Activated CD4-positive, alpha-beta T cell treated with anti-CD3 and anti-CD28 coated beads, Interleukin-2, Interleukin-6, amounts not matched to agents 100 ng/mL and 50 ng/mL, durations not matched to agents 16 hours and 8 hours (primary cell): ENCODE results near the gene CALR.
"Not testable (repeated sequence)": the region's sequence is repeated elsewhere in the genome, so short reads cannot be mapped to it uniquely, and the experiment has no call there.

Experiments used
- DNase-seq: peaks from one replicate; pipeline ENCODE4 v3.0.0-alpha.2; 2020

CALR gene

DNA sequence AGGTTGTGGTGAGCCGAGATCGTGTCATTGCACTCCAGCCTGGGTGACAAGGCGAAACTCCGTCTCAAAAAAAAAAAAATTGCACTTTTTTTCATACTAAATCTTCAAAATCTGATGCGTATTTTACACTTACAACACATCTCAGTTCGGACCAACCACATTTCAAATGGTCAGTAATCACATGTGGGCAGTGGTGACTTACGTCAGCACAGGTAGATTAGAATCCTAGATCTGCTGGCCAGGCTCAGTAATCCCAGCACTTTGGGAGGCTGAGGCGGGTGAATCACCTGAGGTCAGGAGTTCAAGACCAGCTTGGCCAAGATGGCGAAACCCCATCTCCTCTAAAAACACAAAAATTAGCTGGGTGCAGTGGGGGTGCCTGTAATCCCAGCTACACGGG lies 3.3 kb upstream of the CALR start:
- DNase-seq: no peak

DNA sequence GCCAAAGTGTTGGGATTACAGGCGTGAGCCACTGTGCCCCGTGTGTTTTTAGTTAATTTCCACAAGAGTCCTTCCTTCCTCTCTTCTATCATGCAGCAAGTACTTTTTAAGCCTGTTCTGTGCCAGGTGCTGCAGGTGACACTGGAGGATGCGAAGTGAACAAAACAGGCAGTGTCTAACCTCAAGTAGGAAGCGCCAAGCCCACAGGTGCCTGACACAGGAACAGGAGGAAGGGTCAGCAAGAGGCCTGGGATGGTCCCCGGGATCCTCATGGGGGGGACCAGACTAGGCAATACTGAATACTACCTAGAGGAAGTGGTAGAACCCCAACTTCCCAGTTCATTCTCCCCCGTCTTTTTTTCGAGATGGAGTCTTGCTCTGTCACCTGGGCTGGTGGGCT lies 1.8 kb upstream of the CALR start:
- no peak for DNase-seq

DNA sequence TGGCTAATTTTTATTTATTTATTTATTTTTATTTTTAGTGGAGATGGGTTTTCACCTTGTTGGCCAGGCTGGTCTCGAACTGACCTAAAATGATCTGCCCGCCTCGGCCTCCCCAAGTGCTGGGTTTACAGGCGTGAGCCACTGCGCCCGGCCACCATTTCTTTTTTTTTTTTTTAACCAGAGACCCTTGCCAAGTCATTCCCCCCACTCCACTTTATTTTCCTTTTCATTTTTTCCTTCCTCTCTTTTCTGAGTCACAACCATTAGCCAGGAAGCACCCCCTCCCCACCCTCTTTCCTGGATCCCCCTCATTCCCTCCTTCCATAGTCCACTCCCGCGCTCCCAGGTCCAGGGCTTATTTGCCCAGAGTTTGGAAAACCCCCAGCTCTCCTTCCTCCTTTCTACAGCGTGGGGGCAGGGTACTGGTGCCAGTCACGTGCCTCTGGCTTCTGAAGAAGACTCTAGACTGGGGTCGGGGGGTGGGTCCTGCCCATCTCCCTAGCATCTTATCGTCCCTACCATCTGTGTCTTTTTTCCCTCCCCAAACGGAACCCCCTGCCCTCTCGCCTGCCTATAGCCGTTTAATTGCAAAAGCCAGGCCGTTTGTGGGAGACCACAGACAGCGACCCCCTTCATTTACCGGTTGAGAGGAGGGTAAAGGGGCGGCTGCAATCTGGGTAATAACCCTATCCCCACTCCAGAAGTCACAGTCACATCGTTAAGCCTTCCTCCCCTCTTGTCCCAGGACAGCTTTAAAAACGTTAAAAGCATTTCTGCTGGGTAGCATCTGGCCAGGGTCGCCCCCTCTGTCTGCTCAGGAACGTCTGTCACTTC lies 1.1 kb upstream of the CALR start:
- no peak for DNase-seq

DNA sequence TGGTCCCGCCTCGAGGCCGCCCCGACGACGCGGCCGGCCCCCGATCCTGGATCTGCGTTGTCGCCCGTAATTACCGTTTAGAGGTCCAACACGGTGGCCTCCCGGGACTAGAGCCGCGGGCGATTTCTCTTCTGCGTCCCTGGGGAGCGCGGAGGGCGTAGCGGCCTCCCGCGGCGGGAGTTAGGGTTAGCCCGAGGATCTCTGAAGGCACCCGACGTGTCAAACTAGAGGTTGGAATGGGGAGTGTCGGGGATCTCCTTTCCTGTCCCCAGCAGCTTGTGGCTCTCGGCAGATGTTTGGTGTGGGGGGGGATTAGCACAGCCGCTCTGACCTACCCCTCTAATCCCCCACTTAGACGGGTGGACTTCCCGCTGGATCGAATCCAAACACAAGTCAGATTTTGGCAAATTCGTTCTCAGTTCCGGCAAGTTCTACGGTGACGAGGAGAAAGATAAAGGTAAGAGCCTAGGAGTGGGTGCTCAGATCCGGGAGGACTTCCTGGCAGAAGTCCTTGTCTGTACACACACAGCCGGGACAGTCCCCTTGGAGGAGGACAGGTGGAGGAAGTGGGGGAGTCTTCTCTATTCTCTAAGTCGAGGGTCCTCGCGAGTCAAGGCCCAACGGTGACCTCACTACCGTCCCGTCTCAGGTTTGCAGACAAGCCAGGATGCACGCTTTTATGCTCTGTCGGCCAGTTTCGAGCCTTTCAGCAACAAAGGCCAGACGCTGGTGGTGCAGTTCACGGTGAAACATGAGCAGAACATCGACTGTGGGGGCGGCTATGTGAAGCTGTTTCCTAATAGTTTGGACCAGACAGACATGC lies 581 bp downstream of the CALR start:
- DNase-seq: no peak

DNA sequence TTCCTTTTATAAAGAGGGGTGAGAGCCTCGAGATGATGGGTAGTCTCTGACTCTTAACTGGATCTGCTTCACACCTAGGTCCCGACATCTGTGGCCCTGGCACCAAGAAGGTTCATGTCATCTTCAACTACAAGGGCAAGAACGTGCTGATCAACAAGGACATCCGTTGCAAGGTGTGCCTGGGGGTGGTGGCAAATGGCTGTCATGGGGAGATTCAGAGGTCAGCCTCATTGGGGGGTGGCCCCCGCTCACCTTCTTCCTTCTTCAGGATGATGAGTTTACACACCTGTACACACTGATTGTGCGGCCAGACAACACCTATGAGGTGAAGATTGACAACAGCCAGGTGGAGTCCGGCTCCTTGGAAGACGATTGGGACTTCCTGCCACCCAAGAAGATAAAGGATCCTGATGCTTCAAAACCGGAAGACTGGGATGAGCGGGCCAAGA lies 1.6 kb downstream of the CALR start:
- no peak for DNase-seq

DNA sequence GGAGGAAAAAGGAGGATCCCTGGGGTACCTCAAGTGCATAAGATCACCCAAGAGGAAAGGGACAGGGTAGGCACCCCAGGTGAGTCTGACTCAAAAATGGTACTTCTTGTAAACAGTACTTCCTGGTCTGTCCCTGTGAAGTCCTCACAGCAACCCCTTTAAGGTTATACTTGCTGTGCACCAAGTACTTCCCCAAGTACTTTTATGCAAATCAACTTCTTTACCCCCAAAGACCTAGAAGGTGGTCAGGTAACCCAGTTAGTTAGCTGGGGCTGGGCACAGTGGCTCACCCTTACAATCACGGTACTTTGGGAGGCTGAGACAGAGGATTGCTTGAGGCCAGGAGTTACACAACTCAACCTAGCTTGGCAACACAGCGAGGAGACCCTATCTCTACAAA lies 2.5 kb downstream of the CALR start:
- no peak for DNase-seq

DNA sequence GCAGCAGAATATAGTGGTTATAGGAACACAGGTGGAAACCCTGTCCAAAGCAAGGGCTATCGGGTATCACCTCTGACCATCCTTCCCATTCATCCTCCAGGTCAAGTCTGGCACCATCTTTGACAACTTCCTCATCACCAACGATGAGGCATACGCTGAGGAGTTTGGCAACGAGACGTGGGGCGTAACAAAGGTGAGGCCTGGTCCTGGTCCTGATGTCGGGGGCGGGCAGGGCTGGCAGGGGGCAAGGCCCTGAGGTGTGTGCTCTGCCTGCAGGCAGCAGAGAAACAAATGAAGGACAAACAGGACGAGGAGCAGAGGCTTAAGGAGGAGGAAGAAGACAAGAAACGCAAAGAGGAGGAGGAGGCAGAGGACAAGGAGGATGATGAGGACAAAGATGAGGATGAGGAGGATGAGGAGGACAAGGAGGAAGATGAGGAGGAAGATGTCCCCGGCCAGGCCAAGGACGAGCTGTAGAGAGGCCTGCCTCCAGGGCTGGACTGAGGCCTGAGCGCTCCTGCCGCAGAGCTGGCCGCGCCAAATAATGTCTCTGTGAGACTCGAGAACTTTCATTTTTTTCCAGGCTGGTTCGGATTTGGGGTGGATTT lies 5.1 kb downstream of the CALR start:
- DNase-seq: no peak

DNA sequence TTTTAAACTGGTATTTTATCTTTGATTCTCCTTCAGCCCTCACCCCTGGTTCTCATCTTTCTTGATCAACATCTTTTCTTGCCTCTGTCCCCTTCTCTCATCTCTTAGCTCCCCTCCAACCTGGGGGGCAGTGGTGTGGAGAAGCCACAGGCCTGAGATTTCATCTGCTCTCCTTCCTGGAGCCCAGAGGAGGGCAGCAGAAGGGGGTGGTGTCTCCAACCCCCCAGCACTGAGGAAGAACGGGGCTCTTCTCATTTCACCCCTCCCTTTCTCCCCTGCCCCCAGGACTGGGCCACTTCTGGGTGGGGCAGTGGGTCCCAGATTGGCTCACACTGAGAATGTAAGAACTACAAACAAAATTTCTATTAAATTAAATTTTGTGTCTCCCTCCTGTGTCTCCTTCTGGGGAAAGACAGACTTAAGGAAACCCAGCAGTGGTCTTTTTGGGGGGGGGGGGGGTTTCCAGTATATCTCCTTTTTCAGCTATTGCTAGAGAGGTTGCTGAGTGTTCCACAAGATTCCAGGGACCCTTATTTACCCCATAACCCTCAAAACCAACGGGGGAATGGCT lies 5.8 kb downstream of the CALR start:
- DNase-seq: no peak

DNA sequence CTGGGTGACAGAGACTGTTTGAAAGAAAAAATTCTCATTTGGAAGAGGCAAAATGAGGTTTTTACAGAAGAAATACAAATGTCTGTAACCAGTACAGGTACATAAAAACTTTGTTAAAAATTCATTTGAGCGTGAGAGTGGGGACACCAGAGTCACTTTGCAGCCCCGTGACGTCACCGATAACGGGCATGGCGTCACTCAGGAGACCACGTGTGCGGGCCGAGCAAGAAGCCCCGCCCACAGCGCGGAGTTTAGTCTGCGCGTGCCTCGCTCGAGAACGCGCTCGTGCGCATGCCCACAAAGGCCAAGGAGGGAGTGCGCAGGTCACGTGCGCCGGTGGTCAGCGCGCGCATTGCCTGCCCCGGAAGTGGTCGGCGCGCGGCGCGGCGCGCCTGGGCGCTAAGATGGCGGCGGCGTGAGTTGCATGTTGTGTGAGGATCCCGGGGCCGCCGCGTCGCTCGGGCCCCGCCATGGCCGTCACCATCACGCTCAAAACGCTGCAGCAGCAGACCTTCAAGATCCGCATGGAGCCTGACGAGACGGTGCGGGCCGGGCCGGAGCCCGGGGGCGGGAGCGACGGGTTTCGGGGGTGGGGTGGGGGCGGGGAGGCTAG lies 7.2 kb downstream of the CALR start, which contains the start of gene RAD23A:
RAD23A (plus strand) TSS at position 384 of the 613 bp plus-strand sequence; CDS start at position 471, 87 bp downstream.
- peak; percentile 99 for DNase-seq

DNA sequence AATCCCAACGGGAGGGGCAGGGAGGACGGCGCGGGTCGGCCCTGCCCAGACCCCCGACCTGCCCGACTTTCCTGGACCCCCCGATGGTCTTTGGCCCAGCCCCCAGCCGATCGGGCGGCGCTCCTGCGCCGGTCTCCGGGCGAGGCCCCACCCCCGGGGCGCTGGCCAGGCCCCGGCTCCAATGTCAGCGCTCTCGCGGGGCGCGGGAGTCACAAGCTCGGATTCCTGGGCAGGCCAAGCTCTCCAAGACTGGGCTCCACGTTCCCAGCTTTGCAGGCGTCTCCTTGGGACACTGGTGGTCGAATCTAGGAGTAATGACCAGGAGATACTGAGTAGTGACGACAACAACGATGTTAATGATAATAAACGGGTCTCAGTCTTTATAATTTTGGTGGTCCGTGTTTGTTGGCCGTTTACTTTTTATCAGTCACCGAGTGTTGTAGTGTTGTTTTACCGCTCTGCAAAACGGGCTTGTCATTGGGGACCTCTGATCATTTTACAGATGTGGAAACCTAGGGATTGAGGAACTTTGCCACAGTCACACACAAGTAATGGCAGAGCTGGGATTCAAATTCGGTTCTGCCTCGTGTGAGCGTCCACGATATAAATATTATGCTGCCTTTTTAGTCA lies 7.8 kb downstream of the CALR start:
- DNase-seq: peak; percentile 75

DNA sequence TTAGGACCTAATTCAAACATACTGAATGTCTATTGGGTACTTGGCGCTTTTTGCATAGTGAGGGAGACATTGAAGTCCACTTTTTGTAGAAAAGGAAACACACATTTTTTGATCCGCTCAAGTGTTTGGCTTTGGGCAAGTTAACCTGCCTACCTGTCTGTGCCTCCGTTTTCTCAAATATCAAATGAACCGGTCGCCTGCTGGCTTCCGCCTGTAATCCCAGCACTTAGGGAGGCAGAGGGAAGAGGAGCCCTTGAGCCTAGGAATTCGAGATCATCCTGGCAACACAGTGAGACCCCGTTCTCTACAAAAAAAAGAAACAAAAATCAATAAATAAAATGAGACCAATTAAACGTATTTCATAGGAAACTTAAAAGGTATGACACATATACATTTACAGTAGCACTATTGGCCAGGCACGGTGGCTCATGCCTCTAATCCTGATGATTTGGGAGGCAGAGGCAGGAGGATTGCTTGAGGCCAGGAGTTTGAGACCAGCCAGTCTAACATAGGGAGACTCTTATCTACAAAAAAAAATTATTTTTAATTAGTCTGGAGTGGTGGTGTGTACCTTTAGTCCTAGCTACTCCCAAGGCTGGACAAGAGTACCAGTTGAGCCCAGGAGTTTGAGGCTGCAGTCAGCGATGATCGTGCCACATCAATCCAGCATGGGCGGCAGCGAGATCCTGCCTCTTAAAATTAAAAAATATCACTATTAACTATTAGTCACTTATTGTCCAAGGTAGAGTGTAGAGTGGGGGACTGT lies 8.5 kb downstream of the CALR start:
- no peak for DNase-seq

DNA sequence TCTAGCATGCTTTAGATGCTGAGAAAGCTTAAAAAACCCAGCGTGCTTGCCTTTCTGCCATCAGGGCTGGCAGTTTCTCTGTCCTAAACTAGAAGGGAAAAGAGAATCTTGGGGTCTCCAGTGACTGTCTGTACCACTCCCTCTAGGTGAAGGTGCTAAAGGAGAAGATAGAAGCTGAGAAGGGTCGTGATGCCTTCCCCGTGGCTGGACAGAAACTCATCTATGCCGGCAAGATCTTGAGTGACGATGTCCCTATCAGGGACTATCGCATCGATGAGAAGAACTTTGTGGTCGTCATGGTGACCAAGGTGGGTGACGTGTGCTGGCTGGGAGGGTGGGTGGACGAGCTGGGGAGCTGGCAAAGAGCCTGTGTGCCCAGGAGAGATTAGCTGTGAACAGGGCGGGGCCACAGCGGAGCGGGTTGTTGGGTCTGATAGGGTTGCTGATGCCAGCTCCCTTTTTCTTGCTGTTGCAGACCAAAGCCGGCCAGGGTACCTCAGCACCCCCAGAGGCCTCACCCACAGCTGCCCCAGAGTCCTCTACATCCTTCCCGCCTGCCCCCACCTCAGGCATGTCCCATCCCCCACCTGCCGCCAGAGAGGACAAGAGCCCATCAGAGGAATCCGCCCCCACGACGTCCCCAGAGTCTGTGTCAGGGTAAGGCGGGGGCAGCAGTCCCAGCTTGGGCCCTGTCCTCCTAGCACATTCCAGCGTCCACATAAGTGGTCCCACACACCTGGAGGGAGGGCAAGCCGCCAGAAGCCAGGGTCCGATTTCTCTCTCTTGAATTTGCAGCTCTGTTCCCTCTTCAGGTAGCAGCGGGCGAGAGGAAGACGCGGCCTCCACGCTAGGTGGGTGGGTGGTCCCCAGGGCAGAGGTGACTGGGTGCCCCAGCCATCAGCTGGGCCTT lies 9.5 kb downstream of the CALR start:
- DNase-seq: no peak

DNA sequence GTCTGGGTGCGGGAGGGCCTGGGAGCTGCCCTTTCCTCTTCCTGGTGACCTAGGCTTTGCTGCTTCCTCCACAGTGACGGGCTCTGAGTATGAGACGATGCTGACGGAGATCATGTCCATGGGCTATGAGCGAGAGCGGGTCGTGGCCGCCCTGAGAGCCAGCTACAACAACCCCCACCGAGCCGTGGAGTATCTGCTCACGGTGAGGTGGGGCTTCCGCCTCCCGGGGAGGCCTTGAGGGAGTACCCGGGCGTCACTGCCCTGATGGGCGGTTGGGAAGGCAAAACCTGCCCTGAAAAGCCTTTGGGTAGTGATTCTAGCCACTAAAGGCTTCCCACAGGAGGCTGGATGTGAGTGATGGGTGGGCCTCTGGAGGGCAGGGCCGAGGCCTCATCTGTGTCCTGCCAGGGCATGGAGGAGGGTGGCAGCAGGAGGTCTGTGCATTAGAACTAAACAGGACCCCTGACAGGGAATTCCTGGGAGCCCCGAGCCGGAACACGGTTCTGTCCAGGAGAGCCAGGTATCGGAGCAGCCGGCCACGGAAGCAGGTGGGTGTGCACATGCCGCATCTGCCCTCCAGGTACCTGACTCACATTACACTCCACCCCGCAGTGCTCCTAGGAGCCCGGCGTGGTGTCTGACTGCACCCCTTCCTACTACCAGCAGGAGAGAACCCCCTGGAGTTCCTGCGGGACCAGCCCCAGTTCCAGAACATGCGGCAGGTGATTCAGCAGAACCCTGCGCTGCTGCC lies 10.4 kb downstream of the CALR start:
- no peak for DNase-seq

DNA sequence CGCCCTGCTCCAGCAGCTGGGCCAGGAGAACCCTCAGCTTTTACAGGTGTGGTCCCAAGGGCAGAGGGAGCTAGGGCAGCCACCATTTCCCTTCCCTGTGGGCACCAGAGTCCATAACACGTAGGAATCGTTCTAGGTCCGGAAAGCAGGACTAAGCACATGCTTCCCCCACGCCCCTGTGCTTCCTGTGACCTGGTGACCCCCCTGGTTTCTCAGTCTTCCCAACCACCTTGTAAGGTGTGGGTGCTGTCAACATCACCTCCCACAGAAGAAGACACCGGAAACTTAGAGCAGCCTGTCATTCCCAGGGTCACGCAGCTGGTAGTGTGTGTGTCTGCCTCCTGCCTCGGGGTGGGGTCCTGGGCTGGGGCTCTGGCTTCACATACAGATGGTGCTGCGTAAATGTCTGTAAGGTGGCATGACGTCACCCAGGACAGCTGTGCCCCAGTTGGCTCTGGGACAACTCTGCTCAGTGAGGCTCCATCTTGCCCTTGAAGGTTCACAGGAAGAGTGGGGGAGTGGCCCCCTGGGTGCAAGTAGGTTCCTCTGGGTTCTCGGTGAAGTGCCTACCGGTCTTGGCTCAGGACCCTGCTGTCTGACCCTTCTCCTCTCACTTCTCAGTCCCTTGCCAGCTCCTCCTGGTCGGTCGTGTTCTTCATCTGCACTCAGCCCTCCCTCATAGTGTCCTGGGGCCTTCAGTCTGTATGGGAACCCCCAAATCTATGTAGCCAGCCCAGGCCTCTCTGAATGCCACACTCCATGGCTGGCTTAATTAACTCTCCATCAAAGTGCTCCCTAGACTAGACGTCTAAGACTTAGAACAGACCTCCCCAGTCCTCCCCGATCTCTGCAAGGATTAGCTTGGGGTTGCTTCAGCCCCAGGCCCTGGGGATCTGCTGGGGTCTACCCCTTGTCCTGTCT lies 11.2 kb downstream of the CALR start:
- no peak for DNase-seq

DNA sequence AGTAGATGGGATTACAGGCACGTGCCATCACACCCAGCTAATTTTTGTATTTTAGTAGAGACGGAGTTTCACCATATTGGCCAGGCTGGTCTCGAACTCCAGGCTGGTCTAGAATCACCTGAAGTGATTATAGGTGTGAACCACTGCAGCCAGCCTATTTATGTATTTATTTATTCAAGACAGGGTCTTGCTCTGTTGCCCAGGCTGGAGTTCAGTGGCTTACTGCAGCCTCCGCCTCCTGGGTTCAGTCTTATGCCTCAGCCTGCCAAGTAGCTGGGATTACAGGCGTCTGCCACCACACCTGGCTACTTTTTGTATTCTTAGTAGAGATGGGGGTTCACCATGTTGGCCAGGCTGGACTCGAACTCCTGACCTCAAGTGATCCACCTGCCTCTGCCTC lies 13.6 kb downstream of the CALR start:
- DNase-seq: not testable (repeated sequence)

DNA sequence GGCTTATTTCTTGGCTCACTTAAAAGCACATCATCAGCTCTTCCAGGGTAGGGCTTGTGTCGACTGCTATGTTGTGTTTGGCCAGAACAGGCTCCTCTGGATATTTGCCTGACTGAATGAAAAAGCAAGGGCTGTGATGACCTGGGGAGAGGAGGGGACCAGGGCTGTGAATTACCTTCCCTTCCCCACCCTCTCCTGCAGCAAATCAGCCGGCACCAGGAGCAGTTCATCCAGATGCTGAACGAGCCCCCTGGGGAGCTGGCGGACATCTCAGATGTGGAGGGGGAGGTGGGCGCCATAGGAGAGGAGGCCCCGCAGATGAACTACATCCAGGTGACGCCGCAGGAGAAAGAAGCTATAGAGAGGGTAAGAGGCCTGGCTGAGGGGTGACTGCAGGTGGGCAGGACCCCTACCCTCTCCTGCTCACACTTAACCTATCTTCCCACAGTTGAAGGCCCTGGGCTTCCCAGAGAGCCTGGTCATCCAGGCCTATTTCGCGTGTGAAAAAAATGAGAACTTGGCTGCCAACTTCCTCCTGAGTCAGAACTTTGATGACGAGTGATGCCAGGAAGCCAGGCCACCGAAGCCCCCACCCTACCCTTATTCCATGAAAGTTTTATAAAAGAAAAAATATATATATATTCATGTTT lies 14.2 kb downstream of the CALR start:
- no peak for DNase-seq

DNA sequence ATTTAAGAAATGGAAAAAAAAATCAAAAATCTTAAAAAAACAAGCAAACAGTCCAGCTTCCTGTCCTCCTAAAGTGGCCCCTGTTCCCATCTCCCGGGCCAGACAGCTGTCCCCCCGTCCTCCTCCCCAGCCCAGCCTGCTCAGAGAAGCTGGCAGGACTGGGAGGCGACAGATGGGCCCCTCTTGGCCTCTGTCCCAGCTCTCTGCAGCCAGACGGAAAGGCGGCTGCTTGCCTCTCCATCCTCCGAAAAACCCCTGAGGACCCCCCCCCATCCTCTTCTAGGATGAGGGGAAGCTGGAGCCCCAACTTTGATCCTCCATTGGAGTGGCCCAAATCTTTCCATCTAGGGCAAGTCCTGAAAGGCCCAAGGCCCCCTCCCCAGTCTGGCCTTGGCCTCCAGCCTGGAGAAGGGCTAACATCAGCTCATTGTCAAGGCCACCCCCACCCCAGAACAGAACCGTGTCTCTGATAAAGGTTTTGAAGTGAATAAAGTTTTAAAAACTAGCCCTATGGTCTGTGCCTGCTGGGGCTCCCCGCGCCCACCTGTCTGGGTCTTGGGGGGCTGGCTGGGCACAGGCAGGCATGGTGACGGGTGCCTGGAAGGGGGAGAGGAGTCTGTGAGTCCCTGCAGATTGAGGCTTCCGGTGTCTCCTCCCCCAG lies 14.9 kb downstream of the CALR start:
- DNase-seq: no peak
